HL-60 (cell line): ENCODE data around the gene HERC2.
"Not testable (repeated sequence)": the region's sequence is repeated elsewhere in the genome, so short reads cannot be mapped to it uniquely, and the experiment has no call there.

Experiments used
- CTCF ChIP-seq: IDR thresholded peaks from one replicate; pipeline ENCODE4 v1.5.1; 2011; ENCODE audit warnings: low read length, control low read depth, inconsistent platforms; ENCODE audit not compliant: insufficient read depth
- GABPA ChIP-seq: IDR thresholded peaks from 2 replicates; pipeline ENCODE4 v1.6.1; 2012; ENCODE audit warnings: low read depth
- POLR2AphosphoS5 ChIP-seq: IDR thresholded peaks from 2 replicates; pipeline ENCODE4 v1.6.1; 2012; ENCODE audit warnings: low read depth
- REST ChIP-seq: IDR thresholded peaks from 2 replicates; pipeline ENCODE4 v1.6.1; 2012; ENCODE audit warnings: low read depth; ENCODE audit not compliant: insufficient replicate concordance
- SPI1 ChIP-seq: IDR thresholded peaks from 2 replicates; pipeline ENCODE4 v1.6.1; 2012; ENCODE audit warnings: low read depth, mild to moderate bottlenecking, borderline replicate concordance

GRCh38 chr15:28322129-28322588 lies at the start of gene HERC2:
- not testable (repeated sequence) for TF ChIP-seq POLR2AphosphoS5, CTCF, GABPA, REST, SPI1
